ENCODE results near the gene MYL12B.

The MYL12B gene

GRCh38 chr18:3283253-3283863, 21.4 kb downstream of the MYL12B start:
- TF ChIP-seq CTCF (IDR thresholded peaks at IDR 0.05): no peak

GRCh38 chr18:3283908-3284307, 22.0 kb downstream of the MYL12B start:
- TF ChIP-seq CTCF (IDR thresholded peaks at IDR 0.05): no peak

- no peak for TF ChIP-seq CTCF (IDR thresholded peaks at IDR 0.05)
Measured at GRCh38 chr18:3284501-3284900, 22.6 kb downstream of the MYL12B start.

GRCh38 chr18:3286159-3286558, 24.2 kb downstream of the MYL12B start:
- no peak for TF ChIP-seq CTCF (IDR thresholded peaks at IDR 0.05)

- no peak for TF ChIP-seq CTCF (IDR thresholded peaks at IDR 0.05)
Measured at GRCh38 chr18:3293196-3293951, 31.4 kb downstream of the MYL12B start.

GRCh38 chr18:3294435-3295080, 32.6 kb downstream of the MYL12B start:
- no peak for TF ChIP-seq CTCF (IDR thresholded peaks at IDR 0.05)

- TF ChIP-seq CTCF (IDR thresholded peaks at IDR 0.05): peak; percentile 45; the same call in 1 of the 2 replicates
Measured at GRCh38 chr18:3297025-3297984, 35.4 kb downstream of the MYL12B start.

Data from LNCAP (cell line).